Measurements from ENCODE around the gene TMEM41B. TPM values are rescaled to one million over a fixed set of nuclear protein-coding genes. Genes with fewer than 3 reads are reported as not detected.

The TMEM41B gene
- total RNA-seq, 1 experiment from 2014 or later: 50.3 TPM

- peaks cover 27% of the 10 kb centered on the region for H3K36me3 Mint-ChIP-seq (ENCODE audit: insufficient read depth, unreplicated experiment)
- H3K27me3 Mint-ChIP-seq (ENCODE audit: insufficient read depth, unreplicated experiment): no peaks in the 10 kb centered on the region
- no peak overlapping the region for H3K4me3 Mint-ChIP-seq (ENCODE audit: unreplicated experiment)
- intact Hi-C loops (cut with micrococcal nuclease): no loop called here
- H3K9me3 Mint-ChIP-seq (ENCODE audit: unreplicated experiment): no peaks in the 10 kb centered on the region
- no peak for TF ChIP-seq CTCF (IDR thresholded peaks at IDR 0.05; ENCODE audit: unreplicated experiment)
- peaks cover 12% of the 10 kb centered on the region for H3K4me1 Mint-ChIP-seq (ENCODE audit: insufficient read depth, unreplicated experiment)
- no TSS peak for BruUV-seq (replicated peaks)
- H3K27ac Mint-ChIP-seq (ENCODE audit: low read depth, unreplicated experiment): no peak overlapping the region
- ChIA-PET POLR2A (interaction anchor here (1.6 kb wide), 1 partner anchor 11 kb away, joined by 5 read pairs; no protein-coding TSS in a partner anchor), CTCF (interaction anchor here (0.5 to 1.0 kb wide), 2 partner anchors 119 to 230 kb away, joined by 3 to 6 read pairs; no protein-coding TSS in a partner anchor)
- no peak for DNase-seq (ENCODE audit: unreplicated experiment)
These were observed 37.8 kb downstream of the TMEM41B start for GRCh38 chr11:9276571-9276970.

- peaks cover 17% of the 10 kb centered on the region for H3K36me3 Mint-ChIP-seq (ENCODE audit: insufficient read depth, unreplicated experiment)
- no peak for DNase-seq (ENCODE audit: unreplicated experiment)
- no peak overlapping the region for H3K4me3 Mint-ChIP-seq (ENCODE audit: unreplicated experiment)
- H3K4me1 Mint-ChIP-seq (ENCODE audit: insufficient read depth, unreplicated experiment): peaks cover 7% of the 10 kb centered on the region
- POLR2A ChIA-PET: interaction anchor here (0.6 to 0.7 kb wide), 2 partner anchors 9 to 1035 kb away, joined by 3 read pairs; no protein-coding TSS in a partner anchor
- H3K9me3 Mint-ChIP-seq (ENCODE audit: unreplicated experiment): no peaks in the 10 kb centered on the region
- intact Hi-C loops (cut with micrococcal nuclease): no loop called here
- TF ChIP-seq CTCF (IDR thresholded peaks at IDR 0.05; ENCODE audit: unreplicated experiment): no peak
- no peaks in the 10 kb centered on the region for H3K27me3 Mint-ChIP-seq (ENCODE audit: insufficient read depth, unreplicated experiment)
- H3K27ac Mint-ChIP-seq (ENCODE audit: low read depth, unreplicated experiment): no peak overlapping the region
- CTCF ChIA-PET: interaction anchor here (1.0 kb wide), 1 partner anchor 9 kb away, joined by 4 read pairs; no protein-coding TSS in a partner anchor
- no TSS peak for BruUV-seq (replicated peaks)
These were observed 39.7 kb downstream of the TMEM41B start for GRCh38 chr11:9274499-9275258.

GRCh38 chr11:9273376-9274336 lies 40.7 kb downstream of the TMEM41B start:
- no peak for TF ChIP-seq CTCF (IDR thresholded peaks at IDR 0.05; ENCODE audit: unreplicated experiment)
- POLR2A ChIA-PET: interaction anchor here (0.6 to 1.3 kb wide), 4 partner anchors 9 to 1036 kb away, joined by 3 to 5 read pairs (median 4); no protein-coding TSS in a partner anchor
- H3K27me3 Mint-ChIP-seq (ENCODE audit: insufficient read depth, unreplicated experiment): no peaks in the 10 kb centered on the region

More at GRCh38 chr11:9273376-9274336, 40.7 kb downstream of the TMEM41B start:
- CTCF ChIA-PET: interaction anchor here (0.6 to 1.0 kb wide), 3 partner anchors 10 to 33 kb away, joined by 3 to 4 read pairs (median 4); no protein-coding TSS in a partner anchor
- BruUV-seq (replicated peaks): no TSS peak
- intact Hi-C loops (cut with micrococcal nuclease): no loop called here
- Mint-ChIP-seq H3K4me3 (ENCODE audit: unreplicated experiment) (no peak overlapping the region), H3K9me3 (ENCODE audit: unreplicated experiment) (no peaks in the 10 kb centered on the region), H3K27ac (ENCODE audit: low read depth, unreplicated experiment) (no peak overlapping the region), H3K36me3 (ENCODE audit: insufficient read depth, unreplicated experiment) (peaks cover 7% of the 10 kb centered on the region), H3K4me1 (ENCODE audit: insufficient read depth, unreplicated experiment) (peaks cover 7% of the 10 kb centered on the region)
- DNase-seq (ENCODE audit: unreplicated experiment): peak; percentile 54

Measured in MCF 10A (cell line).